PC-9 (cell line): ENCODE measurements around the gene TUBA4B. TPM values are rescaled to one million over a fixed set of nuclear protein-coding genes. Genes with fewer than 3 reads are reported as not detected.

Source experiments
- BruUV-seq: library from RNA; stranded (reverse); fragments of 400-500 nt; replicated peaks from 2 replicates; lab custom pipeline; 2021; lab: Mats Ljungman, UMichigan
- CTCF ChIA-PET: fragments of 300-600 bp; sonication (Branson Sonifier 250); formaldehyde crosslinking; loops from one replicate; lab custom pipeline; 2022; ENCODE audit warnings: antibody characterized with exemption; lab: Charles Lee
- POLR2A ChIA-PET: fragments of 300-600 bp; sonication (Branson Sonifier 250); formaldehyde crosslinking; loops from one replicate; lab custom pipeline; 2022; ENCODE audit warnings: antibody characterized with exemption; ENCODE audit not compliant: unreplicated experiment; lab: Charles Lee
- DNase-seq, 2 experiments: peaks; one replicate each; pipeline versions ENCODE4 v3.0.0 to v3.0.0-alpha.2; 2015 to 2022; ENCODE audit warnings: mixed read lengths in 1 of 2
- H2AFZ ChIP-seq: fragments of 200-600 bp; sonication (generic); 2 replicates; pipeline ENCODE4 v1.8.1; 2017; ENCODE audit warnings: antibody characterized with exemption
- H3F3A ChIP-seq: fragments of 200-600 bp; sonication (generic); 2 replicates; pipeline ENCODE4 v1.8.1; 2017; ENCODE audit warnings: antibody characterized with exemption, mild to moderate bottlenecking, low read depth; ENCODE audit not compliant: insufficient read depth
- H3K27ac ChIP-seq: fragments of 200-600 bp; sonication (generic); 2 replicates; pipeline ENCODE4 v1.6.1; 2016; ENCODE audit warnings: mixed run types
- H3K27me3 ChIP-seq: fragments of 200-600 bp; sonication (generic); 2 replicates; pipeline ENCODE4 v1.6.1; 2016; ENCODE audit warnings: low read depth, mixed run types; ENCODE audit not compliant: insufficient read depth
- H3K36me3 ChIP-seq: fragments of 200-600 bp; sonication (generic); 2 replicates; pipeline ENCODE4 v1.6.1; 2016; ENCODE audit warnings: low read depth, mixed run types
- H3K4me1 ChIP-seq: fragments of 200-600 bp; sonication (generic); replicated peaks from 2 replicates; pipeline ENCODE4 v1.6.1; 2016; ENCODE audit warnings: mixed run types; ENCODE audit not compliant: insufficient read depth
- H3K4me2 ChIP-seq: fragments of 200-600 bp; sonication (generic); 2 replicates; pipeline ENCODE4 v1.6.1; 2017; ENCODE audit warnings: mixed run types
- H3K4me3 ChIP-seq: fragments of 200-600 bp; sonication (generic); 2 replicates; pipeline ENCODE4 v1.6.1; 2016; ENCODE audit warnings: mixed run types
- H3K79me2 ChIP-seq: fragments of 200-600 bp; sonication (generic); 2 replicates; pipeline ENCODE4 v1.6.1; 2017; ENCODE audit warnings: low read depth, mixed run types
- H3K9me2 ChIP-seq: fragments of 200-600 bp; sonication (generic); 2 replicates; pipeline ENCODE4 v1.8.1; 2017; ENCODE audit warnings: mild to moderate bottlenecking; ENCODE audit not compliant: insufficient read depth
- H3K9me3 ChIP-seq: fragments of 200-600 bp; sonication (generic); 2 replicates; pipeline ENCODE4 v1.8.1; 2016; ENCODE audit warnings: low read depth; ENCODE audit not compliant: insufficient read depth
- H4K20me1 ChIP-seq: fragments of 200-600 bp; sonication (generic); 2 replicates; pipeline ENCODE4 v1.8.1; 2017; ENCODE audit not compliant: insufficient read depth
- EZH2 ChIP-seq: fragments of 200-600 bp; sonication (generic); IDR thresholded peaks from 2 replicates; pipeline ENCODE4 v1.8.0; 2017; ENCODE audit warnings: antibody characterized with exemption, low read depth
- intact Hi-C: fragments of 100-400 bp; cut with micrococcal nuclease; formaldehyde crosslinking; loops from one replicate; pipeline ENCODE4 v1.10.0; 2022; ENCODE audit not compliant: unreplicated experiment
- total RNA-seq: library from RNA; stranded (reverse); gene quantifications from 2 replicates; pipeline ENCODE4 v1.2.3, GENCODE V29; 2021
- TF ChIP-seq, protein P1 (sequence below): fragments of 200-600 bp; sonication (generic); conservative IDR thresholded peaks from 2 replicates; pipeline ENCODE4 v1.6.1; 2017; ENCODE audit warnings: mixed run types, antibody characterized with exemption, mild to moderate bottlenecking, moderate library complexity

Gene TUBA4B
- total RNA-seq, 1 experiment from 2014 or later, result not detected

DNA sequence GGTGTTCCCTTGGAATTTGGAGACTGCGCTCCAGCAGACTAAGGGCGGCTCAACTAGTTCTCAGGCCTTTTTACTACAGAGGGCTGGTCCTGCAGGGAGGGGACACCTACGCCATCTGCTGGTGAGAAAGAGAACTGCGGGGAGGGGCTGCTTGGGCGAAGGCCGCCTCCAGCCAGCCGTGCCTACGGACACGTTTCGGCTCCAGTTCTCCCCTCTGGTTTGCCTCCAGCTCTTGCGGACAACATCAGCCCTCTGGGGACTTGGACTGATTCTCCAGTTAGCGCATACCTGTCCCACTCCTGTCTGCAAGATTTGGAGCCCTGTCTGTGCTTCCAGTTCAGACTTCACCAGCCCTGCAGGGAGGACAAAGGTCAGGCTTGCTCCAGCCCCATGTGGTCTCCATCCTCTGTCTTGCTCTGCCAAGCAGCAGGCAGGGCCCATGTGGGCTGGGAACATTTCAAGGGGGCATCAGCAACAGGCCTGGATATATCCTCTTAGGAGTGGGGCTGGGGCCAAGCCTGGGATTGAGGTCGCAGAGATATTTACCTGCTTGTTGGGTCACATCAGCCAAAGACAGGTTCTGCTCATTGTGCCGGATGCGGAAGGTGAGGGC is 45.8 kb downstream of the TUBA4B start:
- H3K79me2 ChIP-seq, result no peaks in the 10 kb centered on the region
- no TSS peak for BruUV-seq
- H3K4me3 ChIP-seq, result no peak overlapping the region
- no peaks in the 10 kb centered on the region; the same call in 1 of the 2 replicates for H3K4me1 ChIP-seq
- H3K36me3 ChIP-seq, result no peaks in the 10 kb centered on the region
- H3F3A ChIP-seq, result no peaks in the 10 kb centered on the region
- CTCF ChIA-PET, result no interaction called here
- H3K27me3 ChIP-seq, result peaks cover 49% of the 10 kb centered on the region
- peak; percentile 48 to 89 for DNase-seq
- TF ChIP-seq EZH2, result no peak
- TF ChIP-seq, protein P1, sequence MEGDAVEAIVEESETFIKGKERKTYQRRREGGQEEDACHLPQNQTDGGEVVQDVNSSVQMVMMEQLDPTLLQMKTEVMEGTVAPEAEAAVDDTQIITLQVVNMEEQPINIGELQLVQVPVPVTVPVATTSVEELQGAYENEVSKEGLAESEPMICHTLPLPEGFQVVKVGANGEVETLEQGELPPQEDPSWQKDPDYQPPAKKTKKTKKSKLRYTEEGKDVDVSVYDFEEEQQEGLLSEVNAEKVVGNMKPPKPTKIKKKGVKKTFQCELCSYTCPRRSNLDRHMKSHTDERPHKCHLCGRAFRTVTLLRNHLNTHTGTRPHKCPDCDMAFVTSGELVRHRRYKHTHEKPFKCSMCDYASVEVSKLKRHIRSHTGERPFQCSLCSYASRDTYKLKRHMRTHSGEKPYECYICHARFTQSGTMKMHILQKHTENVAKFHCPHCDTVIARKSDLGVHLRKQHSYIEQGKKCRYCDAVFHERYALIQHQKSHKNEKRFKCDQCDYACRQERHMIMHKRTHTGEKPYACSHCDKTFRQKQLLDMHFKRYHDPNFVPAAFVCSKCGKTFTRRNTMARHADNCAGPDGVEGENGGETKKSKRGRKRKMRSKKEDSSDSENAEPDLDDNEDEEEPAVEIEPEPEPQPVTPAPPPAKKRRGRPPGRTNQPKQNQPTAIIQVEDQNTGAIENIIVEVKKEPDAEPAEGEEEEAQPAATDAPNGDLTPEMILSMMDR, result peak; percentile 93
- H3K9me3 ChIP-seq, result no peaks in the 10 kb centered on the region
- no peak overlapping the region for H3K27ac ChIP-seq
- intact Hi-C loops, result loop anchor here (1.0 to 5.0 kb wide), 4 partner anchors 88 to 233 kb away; partner anchors contain the start of genes DNPEP and NHEJ1
- no peaks in the 10 kb centered on the region for H4K20me1 ChIP-seq
- H3K4me2 ChIP-seq, result peak overlapping the region; percentile 54
- POLR2A ChIA-PET, result no interaction called here
- H2AFZ ChIP-seq, result no peak overlapping the region
- no peaks in the 10 kb centered on the region for H3K9me2 ChIP-seq

DNA sequence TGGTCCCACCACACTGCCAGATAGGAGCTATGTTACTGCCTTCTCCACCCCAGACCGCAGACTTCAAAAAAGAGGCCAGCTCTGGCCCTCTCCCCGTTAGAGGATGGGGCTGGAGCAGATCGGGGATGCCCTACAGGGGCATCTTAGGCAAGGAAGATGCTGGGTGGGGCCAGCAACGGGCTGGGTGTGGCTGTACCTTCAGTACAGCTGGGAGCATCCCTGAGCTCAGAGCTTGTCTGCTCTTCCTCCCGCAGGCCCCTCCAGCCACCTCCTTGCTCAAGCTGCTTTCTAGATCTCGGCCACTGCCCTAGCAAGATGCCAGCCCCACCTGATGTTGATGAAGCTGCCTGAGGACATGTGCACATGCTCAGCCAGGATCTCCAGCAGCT is 46.3 kb downstream of the TUBA4B start:
- no peak for TF ChIP-seq EZH2
- TF ChIP-seq, protein P1, result no peak
- Histone ChIP-seq H3K36me3 (no peaks in the 10 kb centered on the region), H2AFZ (no peak overlapping the region), H3K4me1 (no peaks in the 10 kb centered on the region; the same call in 1 of the 2 replicates), H3K9me2 (no peaks in the 10 kb centered on the region), H3K27me3 (peaks cover 54% of the 10 kb centered on the region), H3K79me2 (no peaks in the 10 kb centered on the region), H3F3A (no peaks in the 10 kb centered on the region), H3K4me3 (no peak overlapping the region), H3K9me3 (no peaks in the 10 kb centered on the region), H4K20me1 (no peaks in the 10 kb centered on the region), H3K27ac (no peak overlapping the region), H3K4me2 (no peak overlapping the region)
- BruUV-seq, result no TSS peak
- CTCF ChIA-PET, result no interaction called here
- POLR2A ChIA-PET, result no interaction called here
- no peak for DNase-seq
- intact Hi-C loops, result loop anchor here (5.0 kb wide), 2 partner anchors 88 to 233 kb away; partner anchors contain the start of gene DNPEP

DNA sequence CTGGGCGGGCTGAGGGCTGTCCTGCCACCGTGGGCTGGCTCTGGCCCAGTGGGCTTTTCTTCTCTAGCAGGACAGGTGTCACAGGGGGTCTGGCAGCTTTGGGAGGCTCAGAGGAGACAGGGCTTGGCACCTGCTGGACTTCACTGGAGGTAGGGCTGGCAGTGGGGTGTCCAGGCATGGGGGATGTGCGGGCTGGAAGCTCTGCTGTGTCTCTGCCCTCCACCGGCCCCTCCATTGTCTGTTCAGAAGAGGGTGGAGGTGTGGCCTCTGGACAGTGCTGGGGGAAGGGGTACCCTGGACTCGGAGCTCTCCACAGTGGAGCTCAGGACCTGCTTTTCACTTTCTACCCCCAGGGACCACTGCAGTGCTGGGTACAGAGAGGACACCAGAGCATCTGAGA is 47.0 kb downstream of the TUBA4B start:
- Histone ChIP-seq H2AFZ (no peak overlapping the region), H3K27ac (no peak overlapping the region), H3K4me2 (no peak overlapping the region), H4K20me1 (no peaks in the 10 kb centered on the region), H3K9me2 (no peaks in the 10 kb centered on the region), H3K79me2 (no peaks in the 10 kb centered on the region), H3K27me3 (peaks cover 60% of the 10 kb centered on the region), H3K4me3 (no peak overlapping the region), H3K36me3 (no peaks in the 10 kb centered on the region), H3F3A (no peaks in the 10 kb centered on the region), H3K4me1 (no peaks in the 10 kb centered on the region; the same call in 1 of the 2 replicates), H3K9me3 (no peaks in the 10 kb centered on the region)
- ChIA-PET CTCF (no interaction called here), POLR2A (no interaction called here)
- no peak for DNase-seq
- intact Hi-C loops, result loop anchor here (10.0 kb wide), 1 partner anchor 245 kb away; no protein-coding TSS in a partner anchor
- TF ChIP-seq EZH2, result no peak
- TF ChIP-seq, protein P1, result no peak
- no TSS peak for BruUV-seq
